HG03565 (cell line): ENCODE measurements around the gene AHDC1.

Experiments used
- ATAC-seq: cut with Tn5 transposase; IDR thresholded peaks from one replicate; pipeline ENCODE4 v1.9.1; 2021; ENCODE audit warnings: mild to moderate bottlenecking, moderate library complexity; ENCODE audit not compliant: unreplicated experiment

The AHDC1 gene

DNA sequence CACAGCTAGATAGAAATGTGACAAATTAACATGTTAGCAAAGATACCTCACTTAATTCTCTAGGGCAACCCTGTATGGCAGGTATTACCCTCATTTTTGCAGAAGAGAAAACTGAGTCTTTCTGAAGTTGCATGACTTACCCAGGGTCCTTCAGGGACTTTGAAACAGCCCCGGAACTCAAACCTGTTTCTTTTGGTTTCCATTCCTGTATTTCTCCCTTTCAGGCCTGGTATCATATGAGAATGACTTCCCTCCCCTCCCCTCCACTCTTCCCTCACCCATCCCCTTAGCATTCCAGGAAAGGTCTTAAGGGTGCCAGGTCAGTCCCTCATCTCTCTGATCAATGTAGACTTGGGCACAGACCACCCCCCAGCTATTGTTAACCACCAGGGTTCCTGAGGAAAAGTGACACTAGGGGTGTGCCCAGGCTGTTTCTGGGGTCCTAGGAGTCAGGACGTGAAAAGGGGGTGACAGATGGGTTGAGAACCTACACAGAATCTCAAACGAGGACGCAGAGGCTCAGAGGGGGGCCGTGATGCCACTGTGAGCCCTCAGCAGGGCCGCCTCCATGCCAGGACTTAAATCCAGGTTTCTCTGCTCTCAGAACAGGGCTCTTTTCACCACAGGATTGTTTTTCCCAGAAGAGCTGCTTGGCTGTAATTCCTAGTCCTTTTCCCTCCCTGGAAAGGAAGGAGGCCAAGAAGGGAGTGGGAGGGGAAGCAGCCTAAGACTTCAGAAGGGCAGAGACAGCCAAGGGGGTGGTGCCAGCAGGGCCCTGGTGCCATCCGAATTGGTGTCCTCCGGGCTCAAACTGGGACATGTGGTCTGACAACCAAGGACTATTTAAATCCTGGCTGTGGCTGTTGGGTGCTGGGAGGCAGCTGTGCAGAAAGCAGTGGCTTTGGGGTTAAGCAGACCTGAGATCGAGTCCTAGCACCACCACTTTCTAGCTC is 111.9 kb downstream of the AHDC1 start:
- ATAC-seq, result no peak

DNA sequence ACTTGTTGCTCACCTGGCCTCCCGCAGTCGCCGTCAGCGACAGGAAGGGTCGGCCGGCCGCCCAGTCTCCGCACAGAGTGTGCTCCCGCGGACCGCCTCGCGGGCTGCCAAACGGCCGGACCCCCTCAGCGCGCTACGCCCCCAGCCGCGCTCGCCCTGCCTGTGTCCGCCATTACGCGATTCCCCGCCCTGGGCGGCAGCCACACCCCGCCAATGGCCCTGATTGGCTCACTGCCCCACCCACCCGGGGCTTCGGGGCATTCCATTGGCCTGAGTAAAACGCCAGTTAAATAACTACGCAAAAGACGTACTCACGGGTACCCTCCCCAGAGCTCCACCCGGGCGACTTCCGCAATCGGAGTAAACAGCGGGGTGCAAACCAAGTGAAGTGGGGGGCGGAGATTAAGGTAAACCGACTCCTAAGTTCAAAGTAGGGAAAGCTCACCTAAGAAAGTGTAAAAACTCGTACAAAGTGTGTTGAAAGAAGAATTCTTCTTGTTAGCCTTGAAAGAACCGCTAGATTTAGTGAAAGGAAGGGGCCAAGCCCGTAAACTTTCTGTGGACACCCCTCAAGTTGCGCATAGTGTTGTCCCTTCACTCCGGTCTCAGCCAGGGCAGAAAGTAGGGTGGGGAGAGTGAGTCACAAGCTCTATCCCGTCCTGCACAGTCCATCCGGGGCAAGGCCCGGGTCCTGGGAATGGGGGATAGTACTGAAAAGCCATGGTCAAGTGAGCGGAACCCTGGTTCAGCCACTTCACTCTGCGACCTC is 113.8 kb downstream of the AHDC1 start, which contains the start of gene WASF2:
WASF2 (minus strand) TSS at position 195 of the 769 bp plus-strand sequence. CDS start 61,277 bp downstream, outside the sequence.
- peak; percentile 81 for ATAC-seq

DNA sequence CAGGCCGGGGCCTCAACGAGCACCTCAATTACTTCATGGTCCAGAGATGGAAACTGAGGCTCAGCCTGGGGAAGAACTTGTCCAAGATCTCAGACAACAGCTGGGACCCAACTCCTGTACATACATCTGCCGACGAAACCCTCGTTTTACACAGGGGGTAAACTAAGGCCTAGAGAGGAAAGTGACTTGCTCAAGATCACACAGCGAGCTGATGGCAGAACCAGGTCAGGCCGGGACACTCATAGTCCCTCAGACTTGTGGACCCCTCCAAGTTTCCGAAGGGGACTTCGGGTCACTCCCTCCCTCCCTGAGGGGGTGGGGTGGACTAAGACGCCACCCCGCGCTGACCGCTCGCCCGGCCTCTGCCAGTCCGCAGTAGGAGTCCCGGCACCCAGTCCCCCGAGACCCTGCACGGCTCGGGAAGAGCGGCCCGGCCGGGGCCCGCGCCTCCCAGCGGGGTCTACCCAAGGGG is 114.4 kb downstream of the AHDC1 start:
- ATAC-seq, result peak; percentile 6

DNA sequence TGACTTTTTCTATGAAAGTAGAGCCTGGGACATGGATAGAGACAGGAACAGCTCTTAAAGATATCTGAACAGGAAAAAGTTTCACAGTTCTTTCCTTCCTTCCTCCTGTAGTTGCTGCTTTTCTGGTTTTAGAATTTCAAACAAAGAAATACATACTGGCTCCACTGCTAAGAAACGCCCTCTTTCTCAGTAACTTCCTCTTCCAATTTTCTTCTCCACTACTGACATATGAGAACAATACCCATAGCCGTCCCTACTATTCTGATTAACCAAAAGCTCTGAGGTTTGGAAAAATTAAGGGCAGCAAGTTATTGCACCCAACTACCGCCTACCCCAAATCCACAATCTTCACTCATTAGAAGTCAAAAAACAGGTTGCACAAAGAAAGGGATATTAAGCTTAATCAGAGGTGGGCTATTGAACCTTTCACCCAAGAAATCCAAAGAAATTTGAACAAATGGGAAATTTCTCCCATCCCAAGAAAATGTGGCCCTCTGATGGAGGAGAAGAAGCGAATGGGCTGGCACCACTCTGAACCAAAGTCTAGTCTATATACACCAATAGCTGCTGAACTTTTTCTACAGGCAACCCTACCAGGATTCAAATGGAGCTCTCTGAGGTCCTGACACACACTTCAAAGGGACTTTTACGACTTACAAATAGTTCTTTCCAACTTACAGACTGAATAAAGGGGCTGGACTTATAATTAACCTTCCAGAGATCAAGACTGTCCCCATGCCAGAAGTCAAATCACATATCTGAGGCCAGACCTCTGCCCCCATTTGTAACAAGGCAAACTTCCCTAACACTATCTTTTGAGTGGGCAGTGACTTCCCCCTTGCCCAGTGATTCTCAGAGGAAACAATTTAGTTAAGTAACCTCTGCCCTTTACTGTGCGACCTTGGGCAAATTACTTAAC is 115.7 kb downstream of the AHDC1 start:
- no peak for ATAC-seq

GRCh38 chr1:27485363-27485762 is 118.6 kb downstream of the AHDC1 start:
- ATAC-seq, result no peak
